Stomach (tissue), 9 donors: ENCODE measurements around the gene MZT2A. TPM values are rescaled to one million over a fixed set of nuclear protein-coding genes. Genes with fewer than 3 reads are reported as not detected.
"Not testable (repeated sequence)": the region's sequence is repeated elsewhere in the genome, so short reads cannot be mapped to it uniquely, and the experiment has no call there.

Experiments used
- DNase-seq, 2 donors: peaks; one replicate each; pipeline versions ENCODE4 v3.0.0 to v3.0.0-alpha.2; 2013 to 2019
- H3K27ac ChIP-seq, 5 donors: fragments of 200-600 bp in 4 of 5; sonication (generic) in 4 of 5; one replicate each; pipeline ENCODE4 v1.5.1; 2013 to 2019; ENCODE audit warnings: mild to moderate bottlenecking in 1 of 5, moderate library complexity in 1 of 5
- H3K27me3 ChIP-seq, 3 donors: fragments of 200-600 bp; sonication (generic); one replicate each; pipeline ENCODE4 v1.5.1; 2017 to 2019; ENCODE audit warnings: mixed run types in 1 of 3
- H3K36me3 ChIP-seq, 4 donors: fragments of 200-600 bp; sonication (generic); 1 replicate in 3 of 4; 2 replicates in 1 of 4; pipeline ENCODE4 v1.5.1; 2016 to 2019
- H3K4me1 ChIP-seq, 4 donors: fragments of 200-600 bp; sonication (generic); one replicate each; pipeline ENCODE4 v1.5.1; 2016 to 2019
- H3K4me3 ChIP-seq, 4 donors: fragments of 200-600 bp; sonication (generic) in 3 of 4; one replicate each; pipeline ENCODE4 v1.5.1; 2016 to 2019; ENCODE audit warnings: mild to moderate bottlenecking in 1 of 4
- H3K9me3 ChIP-seq, 4 donors: fragments of 200-600 bp; sonication (generic); one replicate each; pipeline ENCODE4 v1.5.1; 2016 to 2019
- CTCF ChIP-seq, 7 experiments: fragments of 450-650 bp in 4 of 7; fragments of 200-600 bp in 3 of 7; sonication (generic) in 3 of 7; IDR thresholded peaks; one replicate each; pipeline ENCODE4 v1.5.1; 2016 to 2019; ENCODE audit warnings: antibody characterized with exemption in 7 of 7, control low read depth in 2 of 7, mild to moderate bottlenecking in 1 of 7
- EP300 ChIP-seq: sonication (generic); formaldehyde crosslinking; IDR thresholded peaks from one replicate; pipeline ENCODE4 v1.6.1; 2017; ENCODE audit warnings: antibody characterized with exemption
- POLR2A ChIP-seq, 4 donors: fragments of 450-650 bp; IDR thresholded peaks; one replicate each; pipeline ENCODE4 v1.6.1; 2016; ENCODE audit warnings: antibody characterized with exemption in 4 of 4, control low read depth in 2 of 4, mild to moderate bottlenecking in 1 of 4, moderate library complexity in 1 of 4
- POLR2AphosphoS5 ChIP-seq, 3 donors: sonication (generic); formaldehyde crosslinking; IDR thresholded peaks; one replicate each; pipeline ENCODE4 v1.6.1; 2016; ENCODE audit warnings: antibody characterized with exemption in 3 of 3
- WGBS, 5 donors: extraction: QIAGEN DNeasy Blood & Tissue Kit in 3 of 5; methylation state at CpG; one replicate each; pipeline versions ENCODE4 v1.1.5 to v1.1.7; 2013 to 2018; 5-methylcytosine and 5-hydroxymethylcytosine counted together
- intact Hi-C: fragments of 100-400 bp; cut with DNase I; formaldehyde crosslinking; loops from one replicate; pipeline ENCODE4 v1.15.1; 2023; ENCODE audit warnings: low total_unique reads
- polyA plus RNA-seq, 3 donors: library from polyadenylated mRNA; stranded (reverse); fragments of 200-250 nt; gene quantifications; one replicate each; pipeline ENCODE4 v1.2.3, GENCODE V29; 2013
- total RNA-seq, 5 donors: library from RNA; depleted of rRNA; stranded (reverse); fragments of >200 nt; gene quantifications; one replicate each; pipeline versions ENCODE4 v1.1.0 to v1.2.3, GENCODE V29; 2014 to 2016
- donor health status: healthy with polysubstance abuse.
- donor health status: Bipolar disorder and iron deficiency.
- donor health status: healthy.

MZT2A gene
- total and polyA plus RNA-seq, 8 donors: 11.6 to 231 (median 123) TPM; not detected in 1

- H3K27me3 ChIP-seq, H3K4me1 ChIP-seq, intact Hi-C loops, H3K4me3 ChIP-seq, H3K27ac ChIP-seq, H3K9me3 ChIP-seq, H3K36me3 ChIP-seq, DNase-seq: not testable (repeated sequence)
- WGBS, 5 donors: 68 to 81% (median 74%) methylated on average over 10 of the region's 10 CpGs
These were observed 24.5 kb downstream of the MZT2A start for GRCh38 chr2:131467722-131468121.

- intact Hi-C loops, H3K36me3 ChIP-seq, H3K27ac ChIP-seq, H3K9me3 ChIP-seq, H3K4me3 ChIP-seq, DNase-seq, H3K4me1 ChIP-seq: not testable (repeated sequence)
- WGBS, 5 donors: 50 to 85% (median 83%) methylated on average over 1 to 2 of the region's 2 CpGs
- H3K27me3 ChIP-seq: peaks cover 0 to 13% (median 2%) of the 10 kb centered on the region in 3 donors
These were observed 37.3 kb downstream of the MZT2A start for GRCh38 chr2:131454914-131455313.

GRCh38 chr2:131451265-131451949 is 40.8 kb downstream of the MZT2A start:
- WGBS, 5 donors: 57 to 76% (median 64%) methylated on average over 7 to 10 of the region's 10 CpGs
- H3K27me3 ChIP-seq, DNase-seq, H3K4me1 ChIP-seq, intact Hi-C loops, H3K9me3 ChIP-seq, H3K27ac ChIP-seq, H3K36me3 ChIP-seq, H3K4me3 ChIP-seq: not testable (repeated sequence)

- H3K4me1 ChIP-seq, H3K27me3 ChIP-seq, intact Hi-C loops, DNase-seq, H3K9me3 ChIP-seq, H3K27ac ChIP-seq, H3K4me3 ChIP-seq, H3K36me3 ChIP-seq: not testable (repeated sequence)
- WGBS, 5 donors: 72 to 93% (median 90%) methylated on average over 3 to 9 of the region's 9 CpGs
These were observed 44.2 kb downstream of the MZT2A start for GRCh38 chr2:131447981-131448380.

GRCh38 chr2:131445896-131446295 is 46.3 kb downstream of the MZT2A start:
- no peak overlapping the region for H3K27ac ChIP-seq
- no peaks in the 10 kb centered on the region for H3K9me3 ChIP-seq
- intact Hi-C loops: no loop called here
- no peak for TF ChIP-seq POLR2A (IDR thresholded peaks at IDR 0.05)
- TF ChIP-seq EP300: no peak
- no peak for TF ChIP-seq POLR2AphosphoS5 (IDR thresholded peaks at IDR 0.05)
- no peak for TF ChIP-seq CTCF (IDR thresholded peaks at IDR 0.05)
- no peak for DNase-seq
- no peaks in the 10 kb centered on the region for H3K36me3 ChIP-seq
- 89 to 93% (median 92%) methylated on average over 15 to 19 of the region's 19 CpGs for WGBS, 5 donors
- peaks cover 0 to 9% (median 0%) of the 10 kb centered on the region in 3 donors for H3K27me3 ChIP-seq
- no peaks in the 10 kb centered on the region for H3K4me1 ChIP-seq
- no peak overlapping the region for H3K4me3 ChIP-seq

GRCh38 chr2:131445515-131445797 is 46.7 kb downstream of the MZT2A start:
- H3K4me3 ChIP-seq, H3K36me3 ChIP-seq, H3K27me3 ChIP-seq, H3K4me1 ChIP-seq, H3K9me3 ChIP-seq, intact Hi-C loops, DNase-seq, H3K27ac ChIP-seq: not testable (repeated sequence)
- 70 to 100% (median 95%) methylated on average over 2 to 21 of the region's 21 CpGs for WGBS, 5 donors

GRCh38 chr2:131444736-131445514 is 47.3 kb downstream of the MZT2A start:
- H3K9me3 ChIP-seq, H3K27me3 ChIP-seq, H3K27ac ChIP-seq, intact Hi-C loops, H3K4me3 ChIP-seq, H3K36me3 ChIP-seq, DNase-seq, H3K4me1 ChIP-seq: not testable (repeated sequence)
- WGBS, 5 donors: 73 to 91% (median 88%) methylated on average over 33 to 85 of the region's 90 CpGs

GRCh38 chr2:131440742-131441468 is 51.3 kb downstream of the MZT2A start:
- H3K27ac ChIP-seq, H3K36me3 ChIP-seq, H3K27me3 ChIP-seq, H3K4me3 ChIP-seq, H3K4me1 ChIP-seq, intact Hi-C loops, DNase-seq, H3K9me3 ChIP-seq: not testable (repeated sequence)
- WGBS, 5 donors: 60 to 74% (median 68%) methylated on average over 7 of the region's 7 CpGs
